PC-9 (cell line): Measurements from ENCODE around the gene BNIP2. TPM values are rescaled to one million over a fixed set of nuclear protein-coding genes. Genes with fewer than 3 reads are reported as not detected.

Experiments used
- BruUV-seq: library from RNA; stranded (reverse); fragments of 400-500 nt; replicated peaks from 2 replicates; lab custom pipeline; 2021; lab: Mats Ljungman, UMichigan
- CTCF ChIA-PET: fragments of 300-600 bp; sonication (Branson Sonifier 250); formaldehyde crosslinking; loops from one replicate; lab custom pipeline; 2022; ENCODE audit warnings: antibody characterized with exemption; lab: Charles Lee
- POLR2A ChIA-PET: fragments of 300-600 bp; sonication (Branson Sonifier 250); formaldehyde crosslinking; loops from one replicate; lab custom pipeline; 2022; ENCODE audit warnings: antibody characterized with exemption; ENCODE audit not compliant: unreplicated experiment; lab: Charles Lee
- DNase-seq, 2 experiments: peaks; one replicate each; pipeline versions ENCODE4 v3.0.0 to v3.0.0-alpha.2; 2015 to 2022; ENCODE audit warnings: mixed read lengths in 1 of 2
- H2AFZ ChIP-seq: fragments of 200-600 bp; sonication (generic); 2 replicates; pipeline ENCODE4 v1.8.1; 2017; ENCODE audit warnings: antibody characterized with exemption
- H3F3A ChIP-seq: fragments of 200-600 bp; sonication (generic); 2 replicates; pipeline ENCODE4 v1.8.1; 2017; ENCODE audit warnings: antibody characterized with exemption, mild to moderate bottlenecking, low read depth; ENCODE audit not compliant: insufficient read depth
- H3K27ac ChIP-seq: fragments of 200-600 bp; sonication (generic); 2 replicates; pipeline ENCODE4 v1.6.1; 2016; ENCODE audit warnings: mixed run types
- H3K27me3 ChIP-seq: fragments of 200-600 bp; sonication (generic); 2 replicates; pipeline ENCODE4 v1.6.1; 2016; ENCODE audit warnings: low read depth, mixed run types; ENCODE audit not compliant: insufficient read depth
- H3K36me3 ChIP-seq: fragments of 200-600 bp; sonication (generic); 2 replicates; pipeline ENCODE4 v1.6.1; 2016; ENCODE audit warnings: low read depth, mixed run types
- H3K4me1 ChIP-seq: fragments of 200-600 bp; sonication (generic); replicated peaks from 2 replicates; pipeline ENCODE4 v1.6.1; 2016; ENCODE audit warnings: mixed run types; ENCODE audit not compliant: insufficient read depth
- H3K4me2 ChIP-seq: fragments of 200-600 bp; sonication (generic); 2 replicates; pipeline ENCODE4 v1.6.1; 2017; ENCODE audit warnings: mixed run types
- H3K4me3 ChIP-seq: fragments of 200-600 bp; sonication (generic); 2 replicates; pipeline ENCODE4 v1.6.1; 2016; ENCODE audit warnings: mixed run types
- H3K79me2 ChIP-seq: fragments of 200-600 bp; sonication (generic); 2 replicates; pipeline ENCODE4 v1.6.1; 2017; ENCODE audit warnings: low read depth, mixed run types
- H3K9me2 ChIP-seq: fragments of 200-600 bp; sonication (generic); 2 replicates; pipeline ENCODE4 v1.8.1; 2017; ENCODE audit warnings: mild to moderate bottlenecking; ENCODE audit not compliant: insufficient read depth
- H3K9me3 ChIP-seq: fragments of 200-600 bp; sonication (generic); 2 replicates; pipeline ENCODE4 v1.8.1; 2016; ENCODE audit warnings: low read depth; ENCODE audit not compliant: insufficient read depth
- H4K20me1 ChIP-seq: fragments of 200-600 bp; sonication (generic); 2 replicates; pipeline ENCODE4 v1.8.1; 2017; ENCODE audit not compliant: insufficient read depth
- CTCF ChIP-seq: fragments of 200-600 bp; sonication (generic); conservative IDR thresholded peaks from 2 replicates; pipeline ENCODE4 v1.6.1; 2017; ENCODE audit warnings: mixed run types, antibody characterized with exemption, mild to moderate bottlenecking, moderate library complexity
- EZH2 ChIP-seq: fragments of 200-600 bp; sonication (generic); IDR thresholded peaks from 2 replicates; pipeline ENCODE4 v1.8.0; 2017; ENCODE audit warnings: antibody characterized with exemption, low read depth
- intact Hi-C: fragments of 100-400 bp; cut with micrococcal nuclease; formaldehyde crosslinking; loops from one replicate; pipeline ENCODE4 v1.10.0; 2022; ENCODE audit not compliant: unreplicated experiment
- total RNA-seq: library from RNA; stranded (reverse); gene quantifications from 2 replicates; pipeline ENCODE4 v1.2.3, GENCODE V29; 2021

Gene BNIP2
- total RNA-seq, 1 experiment from 2014 or later, result 64.3 TPM

- ChIA-PET CTCF (interaction anchor here (1.1 to 1.8 kb wide), 3 partner anchors 16 to 602 kb away, joined by 4 to 14 read pairs (median 9); no protein-coding TSS in a partner anchor), POLR2A (interaction anchor here (0.6 to 0.7 kb wide), 3 partner anchors 36 to 1385 kb away, joined by 4 to 8 read pairs (median 7); partner anchors contain the start of gene BNIP2)
- Histone ChIP-seq H3K27ac (no peak overlapping the region), H3K27me3 (no peaks in the 10 kb centered on the region), H3K36me3 (no peaks in the 10 kb centered on the region), H3K9me3 (no peaks in the 10 kb centered on the region), H3K9me2 (no peaks in the 10 kb centered on the region), H3K79me2 (no peaks in the 10 kb centered on the region), H3K4me2 (no peak overlapping the region), H2AFZ (no peak overlapping the region), H3F3A (no peaks in the 10 kb centered on the region), H4K20me1 (no peaks in the 10 kb centered on the region), H3K4me1 (no peaks in the 10 kb centered on the region), H3K4me3 (no peak overlapping the region)
- BruUV-seq, result no TSS peak
- no peak for DNase-seq
- intact Hi-C loops, result loop anchor here (1.0 to 10.0 kb wide), 6 partner anchors 190 to 800 kb away; partner anchors contain the start of gene FOXB1
- no peak for TF ChIP-seq EZH2
- no peak for TF ChIP-seq CTCF
These were observed 36.0 kb upstream of the BNIP2 start for GRCh38 chr15:59725151-59725486.

- ChIA-PET POLR2A (no interaction called here), CTCF (interaction anchor here (0.6 to 1.8 kb wide), 6 partner anchors 17 to 797 kb away, joined by 3 to 14 read pairs (median 4); no protein-coding TSS in a partner anchor)
- H3K9me3 ChIP-seq, result no peaks in the 10 kb centered on the region
- no peaks in the 10 kb centered on the region for H3K9me2 ChIP-seq
- no peaks in the 10 kb centered on the region for H3K79me2 ChIP-seq
- H3K4me1 ChIP-seq, result no peaks in the 10 kb centered on the region
- no peak for DNase-seq
- no peak overlapping the region for H3K4me2 ChIP-seq
- no peaks in the 10 kb centered on the region for H3F3A ChIP-seq
- H3K4me3 ChIP-seq, result no peak overlapping the region
- no peaks in the 10 kb centered on the region for H3K27me3 ChIP-seq
- intact Hi-C loops, result loop anchor here (10.0 kb wide), 3 partner anchors 191 to 801 kb away; partner anchors contain the start of gene FOXB1
- H3K36me3 ChIP-seq, result no peaks in the 10 kb centered on the region
- TF ChIP-seq EZH2, result no peak
- TF ChIP-seq CTCF, result no peak
- H2AFZ ChIP-seq, result no peak overlapping the region
- BruUV-seq, result no TSS peak
- H3K27ac ChIP-seq, result no peak overlapping the region
- no peaks in the 10 kb centered on the region for H4K20me1 ChIP-seq
These were observed 34.7 kb upstream of the BNIP2 start for GRCh38 chr15:59723687-59724346.

GRCh38 chr15:59722476-59722875, 33.4 kb upstream of the BNIP2 start:
- H2AFZ ChIP-seq, result no peak overlapping the region
- no peaks in the 10 kb centered on the region for H4K20me1 ChIP-seq
- H3F3A ChIP-seq, result no peaks in the 10 kb centered on the region
- no peak overlapping the region for H3K4me2 ChIP-seq
- ChIA-PET POLR2A (no interaction called here), CTCF (interaction anchor here (0.6 kb wide), 1 partner anchor 1282 kb away, joined by 3 read pairs; no protein-coding TSS in a partner anchor)
- H3K27ac ChIP-seq, result no peak overlapping the region
- H3K4me1 ChIP-seq, result no peaks in the 10 kb centered on the region
- H3K4me3 ChIP-seq, result no peak overlapping the region
- no peak for TF ChIP-seq EZH2
- TF ChIP-seq CTCF, result no peak
- H3K9me3 ChIP-seq, result no peaks in the 10 kb centered on the region
- DNase-seq, result no peak
- no TSS peak for BruUV-seq
- H3K9me2 ChIP-seq, result no peaks in the 10 kb centered on the region
- no peaks in the 10 kb centered on the region for H3K36me3 ChIP-seq
- no peaks in the 10 kb centered on the region for H3K79me2 ChIP-seq
- intact Hi-C loops, result loop anchor here (10.0 kb wide), 3 partner anchors 192 to 802 kb away; partner anchors contain the start of gene FOXB1
- H3K27me3 ChIP-seq, result no peaks in the 10 kb centered on the region
